GM18873 (cell line): ENCODE results near the gene EPB41L1.

ENCODE experiments used
- ATAC-seq: cut with Tn5 transposase; IDR thresholded peaks from one replicate; pipeline ENCODE4 v1.9.1; 2021; ENCODE audit warnings: mild to moderate bottlenecking, moderate library complexity, moderate number of reproducible peaks; ENCODE audit not compliant: unreplicated experiment, low FRiP score

EPB41L1 gene

DNA sequence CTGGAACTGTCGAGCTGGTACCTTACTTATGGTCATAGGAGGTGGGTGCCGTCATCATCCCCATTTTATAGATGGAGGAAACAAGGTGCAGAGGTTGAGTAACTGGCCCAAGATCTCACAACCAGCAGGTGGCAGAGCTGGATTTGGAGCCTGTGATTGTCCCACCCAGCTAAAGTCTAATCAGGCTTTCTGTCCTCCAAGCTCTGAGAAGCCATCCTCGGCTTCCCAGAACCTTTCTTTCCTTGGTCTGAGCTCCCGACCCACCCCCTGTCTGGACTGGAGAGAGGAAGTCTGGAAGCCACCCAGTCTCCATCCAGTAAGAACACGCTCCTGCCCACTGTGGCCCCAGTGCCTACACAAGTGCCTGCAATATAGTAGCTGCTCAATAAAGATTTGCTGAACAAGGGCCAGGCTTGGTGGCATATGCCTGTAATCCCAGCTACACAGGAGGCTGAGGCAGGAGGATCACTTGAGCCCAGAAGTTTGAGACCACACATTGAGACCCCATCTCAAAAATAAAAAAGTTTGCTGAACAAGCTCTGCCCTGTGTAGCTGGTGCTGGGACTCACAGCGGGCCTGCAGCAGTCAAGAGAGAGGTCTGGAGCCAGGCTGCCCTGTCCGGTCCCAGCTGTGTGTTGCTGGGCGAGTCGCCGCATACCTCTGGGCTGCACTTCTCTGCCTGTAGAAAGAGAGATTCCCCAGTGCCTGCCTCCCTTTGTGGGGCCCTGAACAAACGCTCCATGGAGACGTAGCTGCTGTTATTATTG is 119.1 kb downstream of the EPB41L1 start:
- no peak for ATAC-seq

DNA sequence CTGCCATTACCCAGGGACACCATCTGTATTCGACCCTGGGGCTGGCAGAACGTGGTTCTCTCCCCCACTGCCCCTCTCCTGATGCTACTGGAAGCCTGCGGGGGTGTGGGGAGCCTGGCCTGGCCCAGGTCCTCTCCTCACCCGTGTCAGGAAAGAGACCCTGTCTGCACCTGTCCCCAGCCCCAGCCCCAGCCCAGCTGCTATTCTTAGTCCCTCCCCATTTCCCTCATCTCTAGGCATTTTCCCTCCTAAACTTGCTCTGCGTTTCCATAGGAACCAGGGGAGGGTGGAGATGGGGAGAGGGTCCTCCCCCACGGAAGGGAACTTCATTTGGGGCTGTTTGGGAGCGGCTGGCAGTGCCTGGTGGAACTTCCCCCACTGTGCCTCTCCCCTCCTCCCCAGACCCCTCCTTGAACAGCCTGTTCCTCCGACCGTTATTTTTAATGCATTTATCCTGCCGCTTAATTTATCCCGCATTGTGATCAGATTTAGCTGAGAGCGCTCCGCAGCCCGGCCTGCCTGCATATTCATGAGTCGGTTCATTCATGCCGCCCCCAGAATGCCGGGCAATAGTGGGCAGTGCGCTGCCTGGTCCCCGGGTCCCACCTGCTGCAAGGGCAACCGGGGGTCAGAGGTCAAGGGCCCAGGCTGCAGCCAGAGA is 119.8 kb downstream of the EPB41L1 start:
- ATAC-seq = no peak

DNA sequence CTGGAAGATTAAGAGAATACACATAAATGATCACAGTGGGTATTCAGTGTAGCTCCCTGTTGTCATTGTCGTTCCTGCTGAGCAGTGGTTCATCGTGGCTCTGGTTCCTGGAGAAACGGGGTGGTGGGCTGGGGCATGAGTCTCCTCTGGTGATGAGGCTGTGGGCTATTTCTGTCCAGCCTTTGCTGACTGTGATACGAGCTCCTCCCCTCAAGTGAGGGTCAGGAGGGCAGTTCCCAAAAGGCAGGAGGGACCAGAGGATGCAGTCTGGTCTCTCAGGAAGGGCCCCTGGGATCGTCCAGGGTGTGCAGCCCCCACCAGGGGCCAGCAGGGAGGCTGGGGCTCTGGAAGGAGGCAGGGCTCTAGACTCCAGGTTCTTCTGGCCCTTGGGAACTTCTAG is 120.5 kb downstream of the EPB41L1 start:
- no peak for ATAC-seq

GRCh38 chr20:36275441-36276189 is 121.1 kb downstream of the EPB41L1 start:
- ATAC-seq = no peak

- ATAC-seq = no peak
Observed at GRCh38 chr20:36277546-36277945, 123.0 kb downstream of the EPB41L1 start.

GRCh38 chr20:36279362-36279761 is 124.8 kb downstream of the EPB41L1 start:
- no peak for ATAC-seq

DNA sequence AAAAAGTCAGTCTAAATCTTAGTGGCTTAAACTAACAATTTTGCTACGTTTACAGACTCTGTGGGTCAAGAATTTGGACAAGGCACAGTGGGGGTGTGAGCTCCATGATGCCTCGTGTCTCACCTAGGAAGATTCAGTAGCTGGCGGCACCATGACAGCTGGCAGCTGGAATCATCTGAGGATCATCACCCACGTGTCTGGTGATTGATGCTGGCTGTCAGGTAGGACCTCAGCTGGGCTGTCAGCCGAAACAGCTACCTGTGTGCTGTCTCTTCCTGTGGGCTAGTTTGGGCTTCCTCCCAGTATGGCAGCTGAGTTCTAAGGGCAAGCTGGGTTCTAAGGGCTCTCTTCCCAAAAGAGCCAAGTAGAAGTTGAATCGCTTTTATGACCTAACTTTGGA is 125.2 kb downstream of the EPB41L1 start:
- no peak for ATAC-seq

GRCh38 chr20:36281785-36282380 is 127.3 kb downstream of the EPB41L1 start:
- ATAC-seq = no peak
